HG02938 (cell line): ENCODE measurements around the gene ARFGAP2.

Experiments used
- ATAC-seq: cut with Tn5 transposase; IDR thresholded peaks from one replicate; pipeline ENCODE4 v1.9.1; 2021; ENCODE audit warnings: mild to moderate bottlenecking, moderate library complexity; ENCODE audit not compliant: unreplicated experiment

The ARFGAP2 gene

DNA sequence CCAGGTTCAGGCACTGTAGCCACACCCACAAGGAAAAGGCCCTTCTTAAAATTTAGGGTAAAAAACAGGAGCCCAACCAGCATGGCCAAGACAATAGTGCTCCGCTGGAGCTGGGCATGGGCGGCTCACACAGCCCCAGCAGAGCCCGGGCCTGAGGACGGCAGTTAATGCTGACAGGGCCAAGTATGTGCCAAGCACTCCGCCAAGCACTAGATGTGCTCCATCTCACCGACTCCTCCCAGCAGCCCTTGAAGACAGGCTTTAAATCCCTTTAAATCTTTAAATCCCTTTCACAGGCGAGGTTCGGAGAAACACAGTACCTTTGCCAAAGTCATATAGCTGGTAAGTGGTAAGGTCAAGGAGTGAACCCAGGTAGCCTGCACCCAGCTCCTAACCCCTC lies 4.8 kb downstream of the ARFGAP2 start:
- ATAC-seq: no peak

DNA sequence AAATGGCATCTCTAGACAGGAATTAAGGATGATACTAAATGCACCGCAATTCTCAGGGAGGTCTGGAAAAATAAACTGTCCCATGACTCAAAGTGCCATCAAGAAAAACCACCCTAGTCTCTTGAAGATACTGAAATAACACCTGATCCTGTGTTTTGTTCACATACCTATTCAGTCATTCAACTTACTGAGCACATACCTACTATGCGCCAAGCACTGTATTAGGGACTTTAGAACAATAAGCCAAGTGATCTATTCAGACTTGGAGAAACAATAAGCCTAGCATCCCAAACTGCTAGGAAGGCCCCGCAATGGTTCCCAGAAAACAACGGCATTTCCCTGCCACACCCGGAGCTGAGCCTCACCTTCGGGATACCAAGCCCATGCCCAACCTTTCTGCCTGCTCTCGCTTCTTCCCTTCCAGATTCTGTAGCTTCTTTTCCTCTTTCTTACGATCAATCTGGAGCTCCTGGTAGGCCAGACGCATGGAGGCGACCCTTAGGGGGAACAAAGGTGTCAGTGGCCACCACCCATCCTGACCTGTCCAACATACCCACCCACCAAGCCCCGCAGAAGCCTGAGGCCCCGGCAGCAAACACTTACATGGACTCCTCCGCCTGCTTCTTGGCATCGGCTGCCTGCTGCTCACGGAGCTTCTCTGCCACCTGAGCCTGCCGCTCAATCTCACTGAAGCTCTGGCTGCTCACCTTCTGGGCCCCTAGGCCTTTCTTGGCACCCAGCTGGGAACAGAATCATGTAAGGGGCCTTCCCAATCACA lies 5.4 kb downstream of the ARFGAP2 start:
- ATAC-seq: no peak

DNA sequence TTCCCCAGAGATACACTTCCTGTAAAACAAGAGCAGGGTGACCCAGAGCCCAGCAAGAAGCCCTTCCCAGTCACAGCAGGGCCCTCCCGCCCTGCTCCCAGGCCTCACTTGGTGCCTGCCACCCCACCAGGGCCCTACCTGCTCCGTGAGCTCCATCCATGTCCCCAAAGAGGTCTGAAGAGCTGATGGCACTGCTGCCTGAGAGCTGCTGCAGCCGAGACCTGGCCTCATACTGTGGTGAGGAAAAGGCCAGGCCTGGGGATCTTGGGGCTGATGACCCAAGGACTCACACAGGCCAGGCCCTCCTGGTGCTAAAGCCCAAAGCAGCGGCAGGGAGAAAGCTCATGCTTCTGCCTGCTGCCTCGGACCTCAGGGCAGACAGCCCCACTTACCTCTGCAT lies 10.3 kb downstream of the ARFGAP2 start:
- ATAC-seq: no peak

DNA sequence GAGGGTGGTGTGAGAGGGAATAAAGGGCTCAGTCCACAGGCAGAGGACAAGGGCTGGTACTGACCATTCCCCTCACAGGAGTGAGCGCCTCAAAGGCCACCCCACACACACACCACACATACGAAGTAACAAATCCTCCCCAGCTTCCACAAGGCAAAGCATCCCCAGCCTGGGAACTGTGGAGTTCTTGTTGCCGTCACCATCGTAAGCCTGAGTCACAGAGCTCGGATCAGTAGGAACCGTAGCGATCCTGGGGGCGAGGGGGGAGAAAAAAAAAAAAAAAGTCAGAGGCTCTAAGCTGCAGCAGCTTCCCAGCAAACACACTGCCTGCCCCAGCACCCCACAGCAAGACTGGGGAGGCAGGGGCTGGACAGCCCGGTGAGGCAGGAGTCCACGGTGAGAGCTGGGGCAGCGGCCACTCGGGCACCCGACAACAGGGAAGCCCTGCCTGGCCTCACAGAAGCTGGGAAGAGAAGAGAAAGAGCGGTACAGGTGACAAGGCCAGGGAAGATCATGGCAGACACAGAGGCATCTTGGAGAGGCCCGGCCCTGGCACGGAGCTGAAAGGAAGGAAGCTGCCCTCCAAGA lies 11.3 kb downstream of the ARFGAP2 start:
- no peak for ATAC-seq

DNA sequence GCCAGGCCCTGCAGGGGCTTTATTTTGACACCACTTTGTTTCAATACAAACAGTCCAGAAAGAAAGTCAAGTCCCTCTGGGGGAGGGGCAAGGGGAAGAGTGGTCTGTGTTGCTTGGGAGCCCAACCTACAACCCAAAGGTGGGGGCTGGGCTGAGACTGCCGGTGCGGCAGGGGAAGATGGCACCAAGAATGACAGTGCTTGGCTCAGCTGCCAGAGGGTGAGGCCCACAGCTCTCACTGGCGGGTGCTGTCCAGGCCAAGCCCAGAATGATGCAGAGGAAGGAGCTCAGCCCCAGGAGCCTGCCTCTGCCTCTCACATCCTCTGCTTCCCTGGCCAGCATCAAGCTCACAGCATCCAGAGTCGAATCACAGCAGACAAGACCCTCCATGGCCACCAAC lies 12.4 kb downstream of the ARFGAP2 start:
- ATAC-seq: no peak

DNA sequence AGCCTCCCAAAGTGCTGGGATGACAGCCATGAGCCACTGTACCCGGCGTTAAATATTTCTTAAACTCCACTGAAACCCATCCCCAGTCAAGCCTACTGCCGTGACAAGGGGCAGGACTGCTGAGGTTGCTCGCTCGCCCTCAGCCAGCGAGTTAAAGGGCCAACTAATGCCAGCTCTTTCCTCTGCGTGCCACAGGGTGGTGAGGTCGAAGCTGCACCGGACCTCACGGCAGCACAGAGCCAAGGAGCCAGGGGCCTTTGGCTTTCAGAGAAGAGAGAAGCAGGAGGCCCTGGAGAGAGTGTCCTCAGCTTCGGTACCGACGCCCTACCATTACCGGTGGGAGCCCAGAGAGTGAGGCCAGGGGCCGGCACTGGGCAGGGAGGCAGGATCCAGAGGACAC lies 12.8 kb downstream of the ARFGAP2 start:
- no peak for ATAC-seq

DNA sequence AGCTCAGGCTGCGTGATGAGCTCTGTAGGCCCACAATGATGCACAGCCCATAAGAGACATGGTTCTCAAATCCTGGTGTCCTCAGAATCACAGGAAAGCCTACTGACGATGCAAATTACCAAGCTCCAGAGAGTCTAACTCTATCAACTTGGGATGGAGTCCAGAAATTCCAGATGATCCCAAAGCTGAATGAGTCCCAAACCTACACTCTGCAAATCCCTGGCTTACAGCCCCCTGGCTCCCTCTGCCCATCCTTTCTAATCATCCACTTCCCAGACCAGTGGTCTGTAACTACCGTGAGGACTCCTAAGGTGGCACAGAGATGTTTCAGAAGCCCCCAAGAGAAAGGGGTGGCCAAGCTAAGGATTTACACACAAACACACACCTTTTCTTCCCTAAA lies 13.5 kb downstream of the ARFGAP2 start:
- no peak for ATAC-seq

DNA sequence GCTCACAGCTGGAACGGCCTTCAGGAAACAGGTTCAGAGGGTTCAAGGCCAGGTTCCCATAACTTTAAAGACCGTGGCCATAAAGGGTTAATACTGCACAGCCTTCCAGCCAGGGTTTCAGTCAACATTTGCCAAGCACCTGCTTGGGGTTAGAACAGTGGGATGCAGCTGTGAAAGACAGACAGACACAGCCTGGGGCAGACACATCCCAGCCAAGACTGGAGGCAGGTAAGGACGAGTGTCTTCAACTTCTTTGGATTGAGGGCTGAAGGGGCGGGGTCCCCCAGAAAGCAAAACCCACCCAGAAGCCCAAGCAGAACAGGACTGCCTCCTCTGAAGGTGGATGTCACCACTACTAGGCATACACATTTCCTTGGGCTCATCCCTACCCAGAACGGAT lies 14.3 kb downstream of the ARFGAP2 start:
- no peak for ATAC-seq

DNA sequence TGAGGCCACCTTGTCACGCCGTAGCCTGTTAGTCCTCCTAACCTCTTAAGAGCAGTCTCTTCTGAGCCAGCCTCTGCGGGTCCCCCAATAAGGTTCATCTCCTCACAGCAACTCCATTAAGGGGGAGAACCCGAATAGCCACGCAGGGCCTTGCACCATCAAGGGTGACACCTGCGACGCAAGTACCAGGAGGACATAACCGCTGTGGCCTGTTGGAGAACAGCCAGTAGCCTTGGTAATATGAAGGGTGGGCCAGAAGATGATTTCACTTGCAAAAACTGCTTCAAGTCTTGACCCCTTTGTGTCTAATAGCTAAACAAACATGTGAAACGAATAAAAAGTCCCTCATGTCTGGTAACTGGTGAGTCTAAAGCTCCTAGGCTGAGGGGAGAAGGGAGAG lies 14.8 kb downstream of the ARFGAP2 start:
- no peak for ATAC-seq

DNA sequence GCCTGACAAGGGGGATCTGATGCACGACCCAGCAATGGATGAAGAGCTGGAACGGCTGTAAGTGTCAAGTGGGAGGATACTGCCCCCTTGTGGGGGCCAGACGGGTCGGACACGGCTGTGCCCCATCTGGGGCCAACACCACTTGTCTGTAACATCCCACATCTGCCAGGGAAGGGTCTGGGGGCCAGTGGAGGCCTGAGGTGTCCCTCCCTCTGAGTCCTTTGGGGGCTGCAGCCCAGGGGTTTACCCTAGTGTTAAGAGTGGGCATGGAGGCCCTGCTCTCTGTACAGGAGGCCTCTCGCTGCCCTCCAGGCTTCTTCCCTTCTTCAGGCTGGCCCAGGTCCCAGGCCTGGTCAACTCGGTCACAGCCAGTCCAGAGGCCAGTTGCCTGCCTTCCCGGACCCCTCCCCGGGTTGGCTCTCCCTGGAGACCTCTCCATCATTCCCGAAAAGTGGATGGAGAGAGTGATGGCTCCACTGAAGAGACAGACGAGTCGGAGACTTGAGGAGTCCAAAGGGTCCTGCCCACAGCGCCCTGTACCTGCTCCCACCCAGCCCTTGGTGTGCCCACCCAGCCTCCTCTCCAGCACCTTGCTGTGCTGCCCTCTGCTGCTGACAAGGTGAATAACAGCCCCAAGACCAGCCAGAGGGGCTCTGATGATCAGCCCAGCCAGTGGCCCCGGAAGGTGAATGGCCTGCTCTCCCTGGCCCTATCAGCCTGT lies 15.4 kb downstream of the ARFGAP2 start:
- ATAC-seq: peak; percentile 66

DNA sequence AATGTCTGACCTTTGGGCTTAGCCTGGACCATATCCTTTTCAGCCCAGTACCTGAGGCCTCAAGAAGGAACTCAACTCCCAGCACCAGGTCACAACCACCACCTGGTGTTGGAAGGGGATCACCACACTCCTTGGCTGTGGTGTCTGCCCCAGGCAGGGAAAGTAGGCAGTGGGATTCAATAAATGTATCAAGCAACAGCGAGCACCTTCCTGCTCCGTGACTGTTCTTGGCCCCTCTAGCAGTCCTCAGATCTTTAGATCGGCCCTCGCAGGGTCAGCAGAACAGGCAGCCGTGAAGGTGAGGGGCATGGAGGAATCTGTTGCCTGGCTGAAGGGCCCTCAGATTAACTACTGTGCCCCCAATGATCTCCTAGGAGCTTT lies 15.9 kb downstream of the ARFGAP2 start:
- ATAC-seq: no peak

DNA sequence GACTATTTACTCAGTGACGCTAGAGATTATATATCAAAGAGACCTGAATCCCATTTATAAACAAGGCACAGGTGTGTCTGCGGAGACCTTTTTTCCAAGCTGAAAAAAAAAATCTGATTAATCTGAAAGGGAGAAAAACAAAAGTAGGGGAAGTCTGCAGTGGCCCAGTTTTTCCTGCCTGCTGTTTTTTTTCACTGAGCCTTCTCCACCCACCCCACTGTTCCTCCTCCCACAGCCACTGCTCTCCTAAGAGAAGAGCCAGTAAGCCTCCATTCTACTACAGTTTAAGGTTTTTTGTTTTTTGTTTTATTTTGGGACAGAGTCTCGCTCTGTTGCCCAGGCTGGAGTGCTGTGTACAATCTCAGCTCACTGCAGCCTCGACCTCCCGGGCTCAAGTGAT lies 18.4 kb downstream of the ARFGAP2 start:
- no peak for ATAC-seq

DNA sequence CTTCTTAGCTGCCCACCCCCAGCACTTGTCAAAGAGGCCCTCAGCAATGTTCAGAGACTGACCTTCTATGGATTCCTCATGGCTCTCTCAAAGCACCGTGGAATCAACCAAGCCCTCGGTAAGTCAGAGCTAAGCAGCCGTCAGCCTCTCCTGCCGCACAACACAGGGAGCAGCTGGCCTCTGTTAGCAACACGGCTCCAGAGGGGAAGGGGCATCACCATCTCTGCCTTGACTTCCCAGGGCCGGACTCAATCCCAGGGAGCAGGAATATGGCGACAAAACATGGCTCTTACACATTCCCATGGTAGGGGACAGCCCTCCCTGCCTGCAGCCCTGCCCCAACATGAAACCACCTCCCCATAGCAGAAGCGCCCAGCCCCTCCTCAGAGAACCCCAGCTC lies 18.9 kb downstream of the ARFGAP2 start:
- ATAC-seq: no peak

DNA sequence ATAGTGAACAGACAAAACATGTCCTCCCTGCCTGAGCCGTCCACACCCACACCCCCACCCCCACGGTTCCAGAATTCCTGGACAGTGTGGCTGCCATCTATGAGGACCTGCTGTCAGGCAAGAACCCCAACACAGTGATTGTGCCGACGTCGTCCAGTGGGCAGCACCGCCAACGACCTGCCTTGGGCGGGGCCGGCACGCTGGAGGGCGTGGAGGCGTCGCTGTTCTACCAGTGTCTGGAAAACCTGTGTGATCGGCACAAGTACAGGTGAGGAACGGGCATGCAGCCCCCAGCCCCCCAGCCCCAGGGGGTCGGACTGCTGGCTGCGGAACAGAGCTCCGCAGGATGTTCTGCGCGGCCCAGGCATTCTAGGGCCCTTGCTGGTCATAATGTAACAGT lies 19.7 kb downstream of the ARFGAP2 start:
- ATAC-seq: no peak

DNA sequence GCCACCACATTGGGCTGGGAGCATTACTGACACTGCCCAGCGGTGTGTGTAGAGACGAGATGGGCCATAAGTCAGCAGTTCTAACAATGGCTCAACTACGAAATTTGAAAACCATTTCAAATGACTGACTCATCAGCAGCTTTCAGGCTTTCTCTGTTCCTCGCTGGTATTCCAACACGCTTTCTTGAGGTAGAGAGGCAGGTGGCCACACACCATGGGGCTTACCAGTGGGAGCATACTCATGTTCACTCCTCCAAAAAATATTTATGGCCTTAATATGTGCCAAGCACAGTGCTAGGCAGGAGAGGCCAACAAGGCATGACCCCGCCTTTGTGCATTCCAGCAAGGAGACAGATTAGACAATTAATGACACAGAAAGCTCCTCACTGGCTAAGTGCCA lies 20.3 kb downstream of the ARFGAP2 start:
- no peak for ATAC-seq

DNA sequence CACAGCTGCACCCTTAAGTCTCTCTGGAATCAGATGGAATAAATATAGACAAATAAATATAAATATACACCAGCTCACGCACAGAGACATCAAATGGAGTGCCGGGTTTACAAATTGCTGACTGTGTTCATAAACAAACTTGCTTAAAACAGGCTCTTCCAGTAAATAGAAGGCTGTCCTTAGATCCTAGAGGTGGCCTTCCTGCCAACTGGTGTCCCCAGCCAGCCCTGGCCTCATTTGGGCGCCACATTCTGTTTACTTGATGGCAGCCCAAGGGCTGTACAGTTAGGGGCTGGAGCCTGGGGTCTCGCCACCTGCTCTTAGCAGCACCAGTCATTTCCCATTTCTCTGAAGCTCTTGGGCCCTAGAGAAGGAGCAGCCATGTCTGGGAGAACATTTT lies 20.8 kb downstream of the ARFGAP2 start:
- no peak for ATAC-seq

DNA sequence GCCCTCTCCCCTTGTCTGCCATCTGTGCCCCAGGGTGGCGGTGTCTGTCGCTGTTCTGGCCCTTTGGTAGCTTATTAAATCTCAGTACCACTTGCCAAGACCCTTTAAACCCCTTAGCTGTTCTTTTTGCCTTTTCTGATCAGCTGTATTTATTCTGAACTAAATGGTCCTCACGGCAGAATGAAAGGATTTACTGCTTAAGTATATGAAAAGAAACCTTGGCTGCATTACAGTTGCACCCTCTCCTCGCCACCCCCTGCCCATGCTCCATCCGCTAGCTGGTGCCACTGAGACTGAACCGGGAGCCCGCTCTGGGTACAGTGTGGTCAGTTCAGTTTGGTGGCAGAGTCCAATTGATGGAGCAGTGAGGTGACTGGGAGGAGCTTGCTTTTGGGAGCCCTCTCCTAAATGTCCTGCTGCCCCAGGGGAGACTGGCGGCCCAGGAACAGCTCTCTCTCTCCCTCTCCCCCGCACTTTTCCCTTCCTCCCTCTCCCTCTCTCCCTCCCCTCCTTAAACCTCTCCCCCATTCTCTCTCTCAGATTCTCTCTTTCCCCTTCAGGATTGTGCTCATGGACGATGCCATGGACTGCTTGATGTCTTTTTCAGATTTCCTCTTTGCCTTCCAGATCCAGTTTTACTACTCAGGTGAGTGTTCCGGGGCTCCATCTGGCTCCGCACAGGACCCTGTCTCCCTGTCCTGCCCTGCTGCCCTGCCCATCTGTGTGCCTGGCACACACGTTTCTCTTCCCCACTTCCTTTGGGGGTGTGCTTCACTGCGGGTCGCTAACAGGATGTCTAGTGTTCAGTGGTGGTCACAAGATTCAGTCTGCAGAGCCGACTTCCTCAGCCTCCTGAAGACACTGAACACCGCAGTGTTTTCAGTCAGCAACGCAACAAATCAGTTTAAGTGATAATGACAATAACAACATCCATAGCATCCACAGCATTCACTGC lies 21.8 kb downstream of the ARFGAP2 start:
- ATAC-seq: no peak

DNA sequence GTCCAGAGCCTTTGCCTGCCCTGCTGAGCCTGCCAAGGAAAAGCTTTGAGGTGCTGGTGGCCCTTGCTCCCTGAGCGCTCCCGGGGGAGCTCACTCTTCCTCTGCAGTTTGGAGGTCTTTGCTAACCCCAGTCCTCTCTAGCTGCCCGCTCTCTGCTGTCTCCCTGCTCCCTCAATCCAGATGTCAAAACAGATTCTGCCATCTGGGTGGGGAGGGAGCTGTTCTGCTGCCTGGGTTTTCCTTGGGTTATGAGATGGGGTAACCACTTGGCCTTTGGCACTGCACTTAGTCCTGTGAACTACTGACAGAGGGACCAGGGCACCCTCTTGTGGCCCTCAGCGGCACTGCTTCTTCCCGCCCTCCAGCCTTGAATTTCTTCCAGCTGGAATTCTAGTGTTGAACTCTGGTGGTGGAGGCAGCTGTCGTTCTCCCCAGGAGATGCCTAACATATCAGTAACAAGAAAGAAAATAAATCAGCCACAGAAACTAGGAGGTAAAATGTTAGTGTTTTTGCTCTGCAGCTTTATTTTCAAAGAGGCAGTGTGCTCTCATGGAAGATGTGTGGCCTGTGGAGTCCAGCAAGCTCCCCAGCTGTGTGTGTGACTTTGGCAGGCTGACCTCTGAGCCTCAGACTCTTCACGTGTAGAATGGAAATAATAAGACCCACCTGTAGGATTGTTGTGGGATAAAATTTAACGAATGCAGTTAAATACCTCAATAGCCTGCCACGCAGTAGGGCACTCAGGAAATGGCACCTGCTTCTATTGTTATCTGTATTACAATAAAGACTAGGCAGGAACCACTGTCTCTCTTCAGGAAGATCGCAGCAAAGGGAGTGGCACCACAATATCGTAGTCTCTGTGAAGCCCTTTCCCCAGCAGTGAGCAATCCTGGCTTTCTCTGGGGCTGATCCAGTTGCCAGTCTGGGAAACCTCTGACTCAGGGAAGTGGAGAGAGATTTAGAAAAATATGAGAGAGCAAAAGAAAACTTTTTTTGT lies 23.4 kb downstream of the ARFGAP2 start:
- ATAC-seq: no peak

DNA sequence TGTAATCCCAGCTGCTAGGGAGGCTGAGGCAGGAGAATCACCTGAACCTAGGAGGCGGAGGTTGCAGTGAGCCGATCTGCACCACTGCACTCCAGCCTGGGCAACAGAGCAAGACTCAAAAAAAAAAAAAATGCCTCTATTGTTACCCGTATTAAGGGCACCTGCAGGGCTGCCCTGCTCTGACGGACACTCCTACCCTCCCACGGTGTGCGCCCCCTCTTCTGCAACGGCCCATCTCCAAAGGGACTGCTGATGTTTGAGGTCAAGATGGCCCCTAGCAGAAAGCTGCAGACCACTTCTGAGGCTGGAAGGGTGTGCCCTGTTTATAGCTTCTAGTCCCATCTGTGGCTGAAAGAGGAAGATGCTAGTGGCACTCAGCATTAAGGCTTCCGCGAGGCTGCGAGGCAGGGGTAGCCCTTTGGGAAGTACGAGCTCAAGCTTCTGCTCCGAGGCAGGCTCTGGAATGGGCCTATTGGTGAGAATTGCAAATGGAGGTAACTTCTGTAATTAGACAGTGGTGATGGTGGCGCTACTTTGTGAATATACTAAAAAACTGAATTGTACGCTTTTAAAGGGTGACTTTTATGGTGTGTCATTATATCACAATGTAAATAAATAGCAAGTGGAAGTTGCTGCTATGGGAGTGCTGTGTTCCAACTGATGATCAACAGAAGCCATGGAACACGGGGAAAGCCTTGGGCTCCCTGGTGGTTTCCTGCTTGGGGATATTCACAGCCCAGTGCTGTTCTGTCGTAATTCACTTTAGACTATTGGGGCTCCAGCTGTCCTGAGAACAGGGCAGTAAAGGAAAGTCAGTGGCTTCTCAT lies 24.3 kb downstream of the ARFGAP2 start:
- no peak for ATAC-seq
